ENCODE data around the gene MYH15.

DNA sequence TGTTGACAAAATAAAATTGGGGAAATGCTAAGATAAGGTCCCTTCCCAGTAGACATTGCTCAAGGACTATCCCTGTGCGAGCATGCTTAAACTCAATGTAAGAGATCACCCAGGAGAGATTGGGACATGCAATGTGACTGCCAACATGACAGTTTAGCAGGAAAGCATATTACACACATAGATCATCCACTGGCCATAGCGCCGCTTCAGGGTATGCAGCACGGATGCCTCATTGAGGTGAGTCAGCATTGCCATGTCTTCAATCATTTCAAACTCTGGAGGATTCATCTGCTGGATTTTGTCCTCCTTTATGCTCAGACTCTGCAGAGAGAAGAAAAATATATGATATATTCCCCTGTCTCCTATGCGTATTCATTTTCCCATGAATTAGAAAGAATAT is 8.9 kb downstream of the MYH15 start:
- TF ChIP-seq CTCF (conservative IDR thresholded peaks at IDR 0.05; ENCODE audit: low read depth, low read length) (no peak), POLR2A (IDR thresholded peaks at IDR 0.05; ENCODE audit: low read depth, low read length) (no peak), SMC3 (IDR thresholded peaks at IDR 0.05; ENCODE audit: low read depth, low read length) (no peak), BHLHE40 (IDR thresholded peaks at IDR 0.05; ENCODE audit: low read depth, low read length) (no peak)
- TF ChIP-seq, protein P1, sequence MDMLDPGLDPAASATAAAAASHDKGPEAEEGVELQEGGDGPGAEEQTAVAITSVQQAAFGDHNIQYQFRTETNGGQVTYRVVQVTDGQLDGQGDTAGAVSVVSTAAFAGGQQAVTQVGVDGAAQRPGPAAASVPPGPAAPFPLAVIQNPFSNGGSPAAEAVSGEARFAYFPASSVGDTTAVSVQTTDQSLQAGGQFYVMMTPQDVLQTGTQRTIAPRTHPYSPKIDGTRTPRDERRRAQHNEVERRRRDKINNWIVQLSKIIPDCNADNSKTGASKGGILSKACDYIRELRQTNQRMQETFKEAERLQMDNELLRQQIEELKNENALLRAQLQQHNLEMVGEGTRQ (IDR thresholded peaks at IDR 0.05; ENCODE audit: low read depth, low read length) = no peak

Measured in IMR-90 (cell line).